Measurements from ENCODE around the gene UNC93A.
"Not testable (repeated sequence)": the region's sequence is repeated elsewhere in the genome, so short reads cannot be mapped to it uniquely, and the experiment has no call there.

Gene UNC93A

GRCh38 chr6:167272151-167272550 is 19.0 kb upstream of the UNC93A start:
- no peak for DNase-seq

DNA sequence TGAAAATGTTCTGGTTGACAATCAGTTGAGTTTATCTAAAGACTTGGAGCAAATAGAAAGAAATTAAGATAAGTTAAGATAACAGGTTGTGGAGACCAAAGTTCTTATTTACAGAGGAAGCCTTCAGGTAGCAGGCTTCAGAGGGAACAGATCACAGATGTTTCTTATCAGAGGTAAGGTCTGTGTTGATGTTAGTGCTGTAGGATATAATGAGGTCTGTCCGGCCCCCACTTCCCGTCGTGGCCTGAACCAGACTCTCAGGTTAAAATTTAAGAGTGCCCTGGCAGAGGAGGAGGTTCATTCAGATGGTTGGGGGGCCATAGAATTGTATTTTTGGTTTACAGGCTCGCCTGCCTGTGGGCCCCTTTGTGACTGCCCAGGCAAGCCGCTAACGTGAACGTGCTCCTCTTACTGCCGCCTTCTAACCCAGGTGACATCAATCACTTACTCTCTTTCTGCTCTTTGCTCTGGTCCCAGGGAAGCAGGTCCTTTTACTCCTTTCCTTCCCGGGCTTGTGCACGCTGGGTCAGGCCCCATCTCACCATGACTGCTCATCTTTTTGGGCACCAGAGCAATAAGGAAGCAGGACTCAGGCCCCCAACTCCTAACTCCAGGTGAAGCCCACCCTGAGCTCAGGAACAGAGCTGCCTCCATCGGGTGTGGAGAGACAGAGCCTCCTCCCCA is 18.3 kb upstream of the UNC93A start:
- DNase-seq, result no peak

DNA sequence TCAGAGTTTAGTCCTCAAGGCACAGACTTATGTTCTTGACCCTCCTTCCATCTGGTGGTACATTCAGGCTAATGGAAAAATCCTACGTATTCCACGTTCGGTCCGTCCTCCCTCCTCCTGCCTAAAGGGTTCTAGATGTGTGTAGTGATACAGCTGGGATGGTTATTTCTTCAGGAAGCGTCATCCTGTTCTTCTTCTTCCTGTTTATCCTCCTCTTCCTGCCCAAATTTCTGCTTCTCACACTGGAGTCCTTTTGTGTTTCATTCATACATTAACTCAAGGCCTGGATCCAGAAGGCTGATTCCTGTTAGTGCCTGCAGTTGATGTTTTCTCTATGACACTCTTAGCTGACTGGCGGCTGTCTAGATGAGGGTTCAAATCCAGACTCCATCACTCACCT is 16.8 kb upstream of the UNC93A start:
- no peak for DNase-seq

- no peak for DNase-seq
These were observed 16.1 kb upstream of the UNC93A start for GRCh38 chr6:167275001-167275400.

- no peak for DNase-seq
These were observed 15.7 kb upstream of the UNC93A start for GRCh38 chr6:167275436-167275835.

- DNase-seq, result no peak
These were observed 14.2 kb upstream of the UNC93A start for GRCh38 chr6:167276772-167277533.

DNA sequence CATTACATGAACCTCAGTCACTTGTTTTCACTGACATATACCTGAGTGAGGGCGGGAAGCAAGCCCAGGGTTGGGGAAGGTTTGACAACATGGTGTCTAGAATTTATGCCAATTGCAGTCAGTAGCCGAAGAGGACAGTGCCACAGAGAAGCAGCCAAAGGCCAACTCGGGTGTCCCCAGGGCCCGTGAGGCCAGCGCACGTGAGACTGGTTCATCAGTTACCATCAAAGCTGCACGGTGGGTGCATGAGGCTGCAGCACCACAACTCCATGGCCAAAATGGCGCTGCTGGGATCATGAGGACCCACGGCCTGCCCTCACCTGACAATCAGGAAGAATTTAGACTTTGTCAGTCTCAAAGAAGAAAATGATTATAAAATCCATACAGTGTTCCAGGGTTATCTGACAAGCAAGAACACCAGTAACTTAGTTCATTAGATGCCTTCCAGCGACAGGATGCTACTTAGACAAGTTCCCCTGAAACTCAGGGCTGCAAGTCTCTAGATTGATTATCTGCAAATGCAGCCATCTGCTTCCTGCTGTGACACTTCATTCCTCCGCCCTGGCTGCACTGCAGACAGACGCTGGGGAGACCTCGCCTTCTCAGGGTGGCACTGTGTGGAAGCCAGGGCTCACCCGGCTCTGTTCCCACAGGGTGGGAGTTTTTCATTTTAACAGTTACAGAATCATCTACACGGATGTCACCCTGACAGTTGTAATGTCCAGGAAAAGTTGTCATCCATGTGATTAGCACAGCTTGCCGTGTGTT is 12.8 kb upstream of the UNC93A start:
- DNase-seq, result not testable (repeated sequence)

- DNase-seq, result no peak
These were observed 11.2 kb upstream of the UNC93A start for GRCh38 chr6:167279766-167280446.

DNA sequence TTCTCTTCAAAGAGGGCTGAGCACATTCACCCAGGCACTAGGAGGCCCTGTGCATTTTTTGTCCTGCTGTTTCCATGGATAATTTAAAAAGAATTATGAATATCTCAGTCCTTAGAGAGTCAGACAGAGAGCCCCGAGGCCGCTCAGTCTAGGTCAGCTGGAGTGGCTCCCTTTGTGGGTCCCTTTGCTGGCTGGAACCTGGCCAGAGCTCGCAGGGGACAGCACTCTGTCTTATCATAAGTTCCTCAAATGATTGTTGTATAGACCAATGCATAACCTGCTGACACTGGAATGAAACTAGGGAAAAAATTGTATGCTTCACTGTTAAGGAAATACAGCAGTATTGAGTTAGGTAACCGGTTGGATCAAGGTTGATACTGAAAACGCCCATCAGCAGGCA is 10.6 kb upstream of the UNC93A start:
- DNase-seq, result not testable (repeated sequence)

- DNase-seq, result no peak
These were observed 8.9 kb upstream of the UNC93A start for GRCh38 chr6:167282165-167282564.

GRCh38 chr6:167284565-167284964 is 6.5 kb upstream of the UNC93A start:
- not testable (repeated sequence) for DNase-seq

DNA sequence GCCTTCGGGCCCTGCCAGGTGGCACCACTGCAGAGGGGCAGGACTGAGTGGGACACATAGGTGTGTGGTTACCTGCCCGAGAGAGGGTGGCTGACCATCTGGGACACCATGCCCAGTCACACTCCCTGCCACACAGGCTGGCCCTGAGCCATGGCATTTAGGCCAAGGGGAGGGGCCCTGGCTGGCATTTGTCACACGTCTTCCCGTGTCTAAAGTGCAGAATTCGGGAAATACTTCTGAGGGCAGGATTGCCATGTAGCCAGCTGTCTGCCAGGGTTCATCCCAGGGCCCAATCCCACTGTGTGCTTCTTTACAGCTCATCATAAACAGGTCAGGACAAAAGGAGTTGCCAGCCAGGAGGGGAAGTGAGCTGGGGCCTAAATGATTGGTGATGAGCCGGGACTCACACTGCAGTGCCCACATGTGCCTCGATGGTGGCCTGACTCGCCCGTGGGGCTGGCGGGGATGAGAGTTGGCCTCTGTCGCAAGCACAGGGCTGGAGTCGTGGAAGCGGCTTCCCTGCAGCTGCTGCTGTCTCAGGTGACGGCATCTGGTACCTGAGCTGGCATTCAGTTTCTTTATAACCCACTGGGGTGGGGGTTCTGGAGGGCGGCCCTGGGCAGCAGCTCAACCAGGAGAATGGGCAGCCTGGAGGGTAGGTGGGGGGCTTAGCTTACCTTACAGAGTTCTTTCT is 5.9 kb upstream of the UNC93A start:
- DNase-seq, result no peak

GRCh38 chr6:167287513-167288048 is 3.5 kb upstream of the UNC93A start:
- no peak for DNase-seq

DNA sequence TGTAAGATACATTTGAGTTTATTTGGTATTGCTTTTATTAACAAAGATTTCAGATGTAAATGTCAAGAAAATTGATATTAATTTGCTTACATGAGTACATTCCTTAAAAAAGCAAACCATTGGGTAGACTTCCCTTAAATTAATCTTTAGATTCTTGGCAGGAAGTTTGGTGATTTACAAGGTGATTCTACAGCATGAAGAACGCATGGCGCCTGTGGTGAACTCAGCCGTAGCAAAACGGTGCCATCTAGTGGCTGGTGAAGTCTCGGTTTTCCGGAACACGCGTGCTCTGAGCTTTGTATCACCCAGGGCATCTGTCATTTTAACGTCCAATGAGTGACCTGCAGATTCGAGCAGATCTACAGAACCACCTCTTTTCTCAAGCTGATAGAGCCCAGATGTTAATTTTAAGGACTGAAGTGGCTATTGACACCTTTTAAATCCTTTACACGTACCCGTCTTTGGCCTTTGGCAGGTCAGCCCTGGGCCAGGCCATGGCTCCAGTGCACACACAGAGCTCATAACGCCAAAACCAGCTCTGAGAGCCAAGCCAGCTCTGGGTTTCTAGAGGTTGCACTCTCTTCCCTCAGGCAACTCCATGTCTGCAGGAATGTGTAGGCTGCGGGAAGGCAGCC is 2.4 kb upstream of the UNC93A start:
- peak in 1 of 2 donors; percentile 2 for DNase-seq

- DNase-seq, result not testable (repeated sequence)
These were observed 1.8 kb upstream of the UNC93A start for GRCh38 chr6:167289291-167289690.

- DNase-seq, result no peak
These were observed 647 bp downstream of the UNC93A start for GRCh38 chr6:167291623-167292300.

- no peak for DNase-seq
These were observed 1.4 kb downstream of the UNC93A start for GRCh38 chr6:167292301-167293087.

DNA sequence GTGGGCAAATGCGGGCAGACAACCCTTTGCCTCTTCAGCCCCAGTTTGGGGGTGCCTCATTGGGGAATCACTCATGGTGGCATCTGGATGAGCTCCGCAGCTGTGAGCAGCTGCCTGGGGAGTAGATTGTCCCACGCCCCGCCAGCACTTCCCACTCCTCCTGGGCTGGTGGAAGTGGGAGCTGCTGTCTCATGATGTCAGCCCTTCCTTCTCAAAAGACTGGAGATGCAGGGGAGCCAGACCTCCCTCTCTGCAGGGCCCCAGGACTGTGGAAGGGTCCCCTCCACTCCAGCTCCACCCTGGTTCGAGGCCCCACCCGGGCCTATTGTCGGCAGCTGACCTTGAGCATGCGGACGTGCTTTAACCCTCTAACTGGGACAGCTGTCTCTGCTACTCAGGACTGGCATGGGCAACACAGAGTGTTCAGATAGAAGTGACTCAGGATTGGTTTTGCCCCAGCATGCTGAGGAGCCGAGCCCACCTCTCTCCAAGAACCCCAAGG is 2.0 kb downstream of the UNC93A start:
- DNase-seq, result no peak

GRCh38 chr6:167293590-167294091 is 2.5 kb downstream of the UNC93A start:
- no peak for DNase-seq

- no peak for DNase-seq
These were observed 3.1 kb downstream of the UNC93A start for GRCh38 chr6:167294241-167294640.
